ENCODE measurements around the gene TUBGCP2.

- TF ChIP-seq CTCF (IDR thresholded peaks at IDR 0.05), result no peak
- no peak for TF ChIP-seq EP300 (IDR thresholded peaks at IDR 0.05; ENCODE audit: low read depth)
- no peak for TF ChIP-seq POLR2A (IDR thresholded peaks at IDR 0.05)
- TF ChIP-seq POLR2AphosphoS5 (IDR thresholded peaks at IDR 0.05), result no peak
Observed at GRCh38 chr10:133275684-133276092, 33.0 kb downstream of the TUBGCP2 start.
